Effector CD8-positive, alpha-beta T cell (primary cell): ENCODE results near the gene IRF2.

Experiments
- DNase-seq: peaks from one replicate; lab custom pipeline; 2025; lab: John Stamatoyannopoulos, UW

Gene IRF2

GRCh38 chr4:184473499-184474262 lies 669 bp downstream of the IRF2 start:
- DNase-seq, result peak; percentile 35

GRCh38 chr4:184472614-184473498 lies 1.5 kb downstream of the IRF2 start:
- DNase-seq, result peak; percentile 28

GRCh38 chr4:184471881-184472613 lies 2.3 kb downstream of the IRF2 start:
- no peak for DNase-seq

GRCh38 chr4:184470785-184471110 lies 3.6 kb downstream of the IRF2 start:
- DNase-seq, result no peak

GRCh38 chr4:184466634-184467033 lies 7.7 kb downstream of the IRF2 start:
- no peak for DNase-seq

- no peak for DNase-seq
Observed at GRCh38 chr4:184464759-184465454, 9.4 kb downstream of the IRF2 start.

- DNase-seq, result no peak
Observed at GRCh38 chr4:184463856-184464255, 10.5 kb downstream of the IRF2 start.

GRCh38 chr4:184463158-184463557 lies 11.2 kb downstream of the IRF2 start:
- no peak for DNase-seq

- no peak for DNase-seq
Observed at GRCh38 chr4:184462724-184463123, 11.6 kb downstream of the IRF2 start.

- DNase-seq, result no peak
Observed at GRCh38 chr4:184461711-184462441, 12.5 kb downstream of the IRF2 start.

GRCh38 chr4:184460499-184461285 lies 13.7 kb downstream of the IRF2 start:
- no peak for DNase-seq

- no peak for DNase-seq
Observed at GRCh38 chr4:184459413-184459812, 14.9 kb downstream of the IRF2 start.

- DNase-seq, result no peak
Observed at GRCh38 chr4:184457535-184458249, 16.7 kb downstream of the IRF2 start.

GRCh38 chr4:184456337-184456736 lies 18.0 kb downstream of the IRF2 start:
- DNase-seq, result no peak

- DNase-seq, result no peak
Observed at GRCh38 chr4:184455299-184455698, 19.1 kb downstream of the IRF2 start.

GRCh38 chr4:184453365-184454160 lies 20.8 kb downstream of the IRF2 start:
- no peak for DNase-seq

- DNase-seq, result no peak
Observed at GRCh38 chr4:184452740-184453139, 21.6 kb downstream of the IRF2 start.

- DNase-seq, result no peak
Observed at GRCh38 chr4:184451726-184452125, 22.6 kb downstream of the IRF2 start.
